Measurements from ENCODE around the gene WFDC10B.
"Not testable (repeated sequence)": the region's sequence is repeated elsewhere in the genome, so short reads cannot be mapped to it uniquely, and the experiment has no call there.

The WFDC10B gene

DNA sequence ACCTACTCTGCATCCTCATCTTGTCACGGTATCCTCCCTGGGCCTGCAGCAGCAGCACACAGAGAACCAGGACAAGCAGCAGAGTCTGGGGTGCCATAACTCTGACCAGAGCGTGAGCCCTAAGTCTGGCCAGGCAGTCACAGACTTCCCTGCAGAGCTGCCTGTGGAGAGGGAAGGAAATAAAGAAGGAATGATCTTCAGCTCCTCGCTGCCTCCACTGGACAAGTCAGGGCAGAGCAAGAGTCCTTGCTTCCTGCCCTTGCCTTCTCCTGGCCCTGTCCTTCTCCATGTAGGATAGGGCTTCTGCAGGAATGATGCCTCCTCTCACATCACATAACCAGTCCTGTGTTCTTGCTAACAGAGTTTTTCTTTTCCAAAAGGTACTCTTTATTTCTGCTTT lies 18.9 kb downstream of the WFDC10B start:
- no peak for DNase-seq (ENCODE audit: extremely low read depth, low read depth)
- TF ChIP-seq, protein P1, sequence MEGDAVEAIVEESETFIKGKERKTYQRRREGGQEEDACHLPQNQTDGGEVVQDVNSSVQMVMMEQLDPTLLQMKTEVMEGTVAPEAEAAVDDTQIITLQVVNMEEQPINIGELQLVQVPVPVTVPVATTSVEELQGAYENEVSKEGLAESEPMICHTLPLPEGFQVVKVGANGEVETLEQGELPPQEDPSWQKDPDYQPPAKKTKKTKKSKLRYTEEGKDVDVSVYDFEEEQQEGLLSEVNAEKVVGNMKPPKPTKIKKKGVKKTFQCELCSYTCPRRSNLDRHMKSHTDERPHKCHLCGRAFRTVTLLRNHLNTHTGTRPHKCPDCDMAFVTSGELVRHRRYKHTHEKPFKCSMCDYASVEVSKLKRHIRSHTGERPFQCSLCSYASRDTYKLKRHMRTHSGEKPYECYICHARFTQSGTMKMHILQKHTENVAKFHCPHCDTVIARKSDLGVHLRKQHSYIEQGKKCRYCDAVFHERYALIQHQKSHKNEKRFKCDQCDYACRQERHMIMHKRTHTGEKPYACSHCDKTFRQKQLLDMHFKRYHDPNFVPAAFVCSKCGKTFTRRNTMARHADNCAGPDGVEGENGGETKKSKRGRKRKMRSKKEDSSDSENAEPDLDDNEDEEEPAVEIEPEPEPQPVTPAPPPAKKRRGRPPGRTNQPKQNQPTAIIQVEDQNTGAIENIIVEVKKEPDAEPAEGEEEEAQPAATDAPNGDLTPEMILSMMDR (IDR thresholded peaks at IDR 0.05; ENCODE audit: low read depth, low read length), result no peak; the same call in 1 of the 2 replicates

DNA sequence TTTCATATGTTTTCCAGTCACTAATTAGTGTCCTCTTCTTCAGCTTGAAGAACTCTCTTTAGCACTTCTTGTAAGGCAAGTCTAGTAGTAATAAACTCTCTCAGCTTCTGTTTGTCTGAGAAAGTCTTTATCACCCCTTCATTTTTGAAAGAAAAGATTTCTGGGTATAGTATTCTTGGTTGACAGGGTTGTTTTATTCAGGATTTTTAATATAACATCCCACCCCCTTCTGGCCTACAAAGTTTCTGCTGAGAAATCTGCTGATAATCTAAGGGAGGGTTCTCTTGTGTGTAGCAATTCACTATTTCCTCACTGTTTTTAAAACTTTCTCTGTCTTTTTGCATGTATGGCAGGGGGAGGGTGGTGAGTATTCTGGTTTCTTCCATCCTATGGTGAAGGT lies 25.2 kb downstream of the WFDC10B start:
- TF ChIP-seq, protein P1 (IDR thresholded peaks at IDR 0.05; ENCODE audit: low read depth, low read length), result no peak
- no peak for DNase-seq (ENCODE audit: extremely low read depth, low read depth)

DNA sequence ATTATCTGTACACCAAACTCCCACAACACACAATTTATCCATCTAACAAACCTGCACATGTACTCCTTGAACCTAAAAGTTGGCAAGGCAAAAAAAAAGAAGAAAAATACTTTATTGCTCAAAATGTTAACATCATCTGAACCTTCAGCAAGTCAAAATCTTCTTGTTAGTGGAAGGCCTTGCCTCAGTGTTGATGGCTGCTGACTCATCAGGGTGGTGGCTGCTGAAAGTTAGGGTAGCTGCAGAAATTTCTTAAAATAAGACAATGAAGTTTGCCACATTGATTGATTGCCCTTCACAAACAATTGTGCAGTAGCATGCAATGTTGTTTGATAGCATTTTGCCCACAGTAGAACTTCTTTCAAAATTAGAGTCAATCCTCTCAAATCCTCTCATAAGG lies 32.1 kb downstream of the WFDC10B start:
- TF ChIP-seq, protein P1 (IDR thresholded peaks at IDR 0.05; ENCODE audit: low read depth, low read length), result no peak
- DNase-seq (ENCODE audit: extremely low read depth, low read depth), result no peak

DNA sequence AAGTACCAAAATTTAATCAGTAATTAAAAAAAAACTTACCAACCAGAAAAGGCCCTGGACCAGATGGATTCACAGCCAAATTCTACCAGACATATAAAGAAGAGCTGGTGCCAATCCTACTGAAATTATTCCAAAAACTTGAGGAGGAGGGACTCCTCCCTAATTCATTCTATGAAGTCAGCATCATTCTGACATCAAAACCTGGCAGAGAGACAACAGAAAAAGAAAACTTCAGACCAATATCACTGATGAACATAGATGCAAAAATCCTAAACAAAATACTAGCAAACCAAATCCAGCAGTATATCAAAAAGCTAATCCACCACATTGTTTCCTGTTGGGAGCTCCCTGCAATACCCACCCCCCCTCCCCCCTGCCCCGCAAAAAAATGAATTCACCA lies 34.7 kb downstream of the WFDC10B start, which contains the start of gene WFDC11:
WFDC11 (minus strand) TSS at position 101 of the 400 bp plus-strand sequence. CDS start 19,639 bp downstream, outside the sequence.
- TF ChIP-seq, protein P1 (IDR thresholded peaks at IDR 0.05; ENCODE audit: low read depth, low read length), result no peak
- DNase-seq (ENCODE audit: extremely low read depth, low read depth), result no peak

DNA sequence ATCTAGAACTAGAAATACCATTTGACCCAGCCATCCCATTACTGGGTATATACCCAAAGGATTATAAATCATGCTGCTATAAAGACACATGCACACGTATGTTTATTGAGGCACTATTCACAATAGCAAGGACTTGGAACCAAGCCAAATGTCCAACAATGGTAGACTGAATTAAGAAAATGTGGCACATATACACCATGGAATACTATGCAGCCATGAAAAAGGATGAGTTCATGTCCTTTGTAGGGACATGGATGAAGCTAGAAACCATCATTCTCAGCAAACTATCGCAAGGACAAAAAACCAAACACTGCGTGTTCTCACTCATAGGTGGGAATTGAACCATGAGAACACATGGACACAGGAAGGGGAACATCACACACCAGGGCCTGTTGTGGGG lies 47.8 kb downstream of the WFDC10B start:
- not testable (repeated sequence) for DNase-seq (ENCODE audit: extremely low read depth, low read depth)

DNA sequence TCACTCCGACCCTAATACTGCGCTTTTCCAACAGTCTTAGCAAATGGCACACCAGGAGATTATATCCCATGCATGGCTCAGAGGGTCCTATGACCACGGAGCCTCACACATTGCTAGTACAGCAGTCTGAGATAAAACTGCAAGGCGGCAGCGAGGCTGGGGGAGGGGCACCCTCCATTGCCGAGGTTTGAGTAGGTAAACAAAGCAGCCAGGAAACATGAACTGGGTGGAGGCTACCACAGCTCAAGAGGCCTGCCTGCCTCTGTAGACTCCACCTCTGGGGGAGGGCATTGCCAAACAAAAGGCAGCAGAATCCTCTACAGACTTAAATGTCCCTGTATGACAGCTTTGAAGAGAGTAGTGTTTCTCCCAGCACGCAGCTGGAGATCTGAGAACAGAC lies 53.1 kb downstream of the WFDC10B start:
- not testable (repeated sequence) for DNase-seq (ENCODE audit: extremely low read depth, low read depth)

DNA sequence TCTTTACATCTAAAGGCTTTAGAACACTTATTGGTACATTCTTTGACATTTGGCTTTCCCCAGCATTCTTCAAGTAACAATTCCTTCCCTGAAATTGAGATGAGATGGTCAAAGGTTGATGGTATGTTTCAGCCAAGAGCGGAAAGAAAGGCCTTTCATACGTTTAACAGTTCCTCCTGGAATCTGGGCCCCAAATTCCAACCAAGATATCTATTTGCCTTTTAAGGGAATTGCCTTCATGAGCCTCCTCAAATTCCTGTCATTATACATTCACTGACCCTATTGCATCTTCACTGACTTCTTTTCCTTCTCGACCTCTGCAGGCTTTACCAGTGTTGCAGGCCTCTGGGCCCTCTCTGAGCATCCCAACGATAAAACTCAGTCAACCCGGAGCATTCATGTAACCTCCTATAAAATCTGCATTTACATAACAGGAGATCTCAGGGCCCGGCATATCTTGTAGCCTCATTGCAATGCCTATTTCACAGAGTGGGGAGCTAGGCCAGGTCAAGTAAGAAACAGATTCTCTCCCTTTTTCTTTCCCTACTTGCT lies 55.4 kb downstream of the WFDC10B start:
- TF ChIP-seq, protein P1 (IDR thresholded peaks at IDR 0.05; ENCODE audit: low read depth, low read length), result no peak
- no peak for DNase-seq (ENCODE audit: extremely low read depth, low read depth)

DNA sequence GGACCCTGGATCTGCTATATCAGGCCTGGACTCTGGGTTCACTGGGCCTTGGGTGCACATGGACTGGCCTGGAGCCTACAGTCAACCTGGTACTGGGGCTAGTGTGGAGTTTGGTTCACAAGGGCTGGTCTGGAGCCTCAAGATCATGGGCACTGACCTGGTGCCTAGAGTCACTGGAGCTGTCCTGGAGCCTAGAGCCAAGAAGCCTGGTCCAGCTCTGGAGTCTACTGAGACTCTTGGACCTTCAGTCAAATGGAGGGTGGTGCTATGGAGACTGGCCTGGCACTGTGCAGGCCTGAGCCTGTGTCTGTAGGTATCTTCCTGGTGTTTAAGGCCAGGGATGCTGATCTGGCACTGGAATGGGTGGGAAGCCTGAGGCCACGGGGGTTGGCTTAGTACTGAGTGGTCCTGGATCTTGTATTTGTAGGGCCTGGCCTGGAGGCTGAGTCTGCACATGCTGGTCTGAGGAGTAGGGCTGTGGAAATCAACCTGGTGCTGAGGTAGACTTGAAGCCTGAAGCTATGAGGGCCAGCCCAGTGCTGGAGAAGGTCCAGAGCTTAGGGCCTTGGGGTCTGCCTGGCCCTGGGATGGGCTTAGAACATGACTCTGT lies 57.3 kb downstream of the WFDC10B start:
- TF ChIP-seq, protein P1 (IDR thresholded peaks at IDR 0.05; ENCODE audit: low read depth, low read length), result no peak
- DNase-seq (ENCODE audit: extremely low read depth, low read depth), result no peak

Data from AG09319 (cell line).